ENCODE measurements around the gene KIF26A.

The KIF26A gene

DNA sequence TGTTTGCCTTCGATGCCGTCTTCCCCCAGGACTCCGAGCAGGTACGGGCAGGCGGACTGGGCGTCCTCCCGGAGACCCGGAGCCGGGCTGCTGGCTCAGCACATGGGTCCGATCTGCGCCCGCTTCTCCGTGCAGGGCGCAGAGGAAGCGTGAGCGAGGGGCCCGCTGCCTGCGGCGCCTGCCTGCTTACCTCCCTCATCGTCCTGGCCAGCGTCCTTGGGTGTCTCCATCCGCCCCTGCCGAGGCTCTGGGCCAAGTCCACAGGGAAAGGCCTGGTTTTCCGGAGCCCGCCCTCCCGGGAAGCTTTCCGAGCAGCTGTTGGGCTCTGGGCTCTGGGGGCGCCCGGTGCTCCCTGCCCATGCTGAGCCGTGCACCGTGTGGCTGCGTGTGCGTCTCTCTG lies 33.5 kb downstream of the KIF26A start:
- H3K4me3 ChIP-seq (ENCODE audit: low read depth, low read length): no peak overlapping the region
- peaks cover 51% of the 10 kb centered on the region for H3K36me3 ChIP-seq
- TF ChIP-seq CTCF (IDR thresholded peaks at IDR 0.05; ENCODE audit: low read depth, low read length): no peak
- no peak for DNase-seq
- no peaks in the 10 kb centered on the region for H3K9me3 ChIP-seq (ENCODE audit: severe bottlenecking)
- no peak overlapping the region for H3K27ac ChIP-seq
- no peaks in the 10 kb centered on the region for H3K27me3 ChIP-seq (ENCODE audit: insufficient read depth, low read depth, severe bottlenecking)

- Histone ChIP-seq H3K36me3 (peaks cover 54% of the 10 kb centered on the region), H3K4me3 (ENCODE audit: low read depth, low read length) (no peak overlapping the region), H3K27me3 (ENCODE audit: insufficient read depth, low read depth, severe bottlenecking) (no peaks in the 10 kb centered on the region), H3K9me3 (ENCODE audit: severe bottlenecking) (no peaks in the 10 kb centered on the region), H3K27ac (no peak overlapping the region)
- no peak for DNase-seq
- TF ChIP-seq CTCF (IDR thresholded peaks at IDR 0.05; ENCODE audit: low read depth, low read length): no peak
These were observed 34.0 kb downstream of the KIF26A start for GRCh38 chr14:104172349-104172748.

- no peaks in the 10 kb centered on the region for H3K27me3 ChIP-seq (ENCODE audit: insufficient read depth, low read depth, severe bottlenecking)
These were observed 34.5 kb downstream of the KIF26A start for GRCh38 chr14:104172880-104173279.

DNA sequence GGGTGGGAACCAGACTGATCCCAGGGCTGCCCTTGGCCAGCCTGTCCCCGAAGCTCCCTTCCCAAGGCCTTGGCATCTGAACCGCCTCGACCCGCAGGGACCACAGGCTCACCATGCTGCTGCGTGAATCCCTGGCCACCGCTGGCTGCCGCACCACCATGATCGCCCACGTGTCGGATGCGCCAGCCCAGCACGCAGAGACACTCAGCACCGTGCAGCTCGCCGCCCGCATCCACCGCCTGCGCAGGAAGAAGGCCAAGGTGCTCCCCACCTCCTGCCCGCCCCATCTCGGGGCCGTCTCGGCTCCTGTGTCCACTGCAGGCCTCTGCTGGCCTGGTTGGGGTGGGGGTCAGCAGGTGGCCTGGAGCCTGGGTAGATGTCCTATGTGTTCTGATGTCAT lies 35.7 kb downstream of the KIF26A start:
- no peak for TF ChIP-seq CTCF (IDR thresholded peaks at IDR 0.05; ENCODE audit: low read depth, low read length)
- Histone ChIP-seq H3K4me3 (ENCODE audit: low read depth, low read length) (no peak overlapping the region), H3K27ac (no peak overlapping the region), H3K27me3 (ENCODE audit: insufficient read depth, low read depth, severe bottlenecking) (no peaks in the 10 kb centered on the region), H3K9me3 (ENCODE audit: severe bottlenecking) (no peaks in the 10 kb centered on the region), H3K36me3 (peaks cover 54% of the 10 kb centered on the region)
- no peak for DNase-seq

More at GRCh38 chr14:104172880-104173279, 34.5 kb downstream of the KIF26A start:
- DNase-seq: no peak
- Histone ChIP-seq H3K4me3 (ENCODE audit: low read depth, low read length) (no peak overlapping the region), H3K9me3 (ENCODE audit: severe bottlenecking) (no peaks in the 10 kb centered on the region), H3K36me3 (peaks cover 52% of the 10 kb centered on the region), H3K27ac (no peak overlapping the region)
- TF ChIP-seq CTCF (IDR thresholded peaks at IDR 0.05; ENCODE audit: low read depth, low read length): no peak

DNA sequence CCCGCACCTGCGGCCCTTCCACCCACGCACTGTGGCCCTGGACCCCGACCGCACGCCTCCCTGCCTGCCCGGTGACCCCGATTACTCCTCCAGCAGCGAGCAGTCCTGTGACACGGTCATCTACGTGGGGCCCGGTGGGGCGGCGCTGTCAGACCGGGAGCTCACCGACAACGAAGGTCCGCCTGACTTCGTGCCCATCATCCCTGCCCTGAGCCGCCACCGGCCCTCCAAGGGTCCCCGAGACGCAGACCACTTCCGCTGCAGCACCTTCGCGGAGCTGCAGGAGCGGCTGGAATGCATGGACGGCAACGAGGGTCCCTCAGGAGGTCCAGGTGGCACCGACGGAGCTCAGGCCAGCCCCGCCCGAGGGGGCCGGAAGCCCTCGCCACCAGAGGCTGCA lies 36.7 kb downstream of the KIF26A start:
- H3K27ac ChIP-seq: no peak overlapping the region
- H3K27me3 ChIP-seq (ENCODE audit: insufficient read depth, low read depth, severe bottlenecking): no peaks in the 10 kb centered on the region
- TF ChIP-seq CTCF (IDR thresholded peaks at IDR 0.05; ENCODE audit: low read depth, low read length): no peak
- no peaks in the 10 kb centered on the region for H3K9me3 ChIP-seq (ENCODE audit: severe bottlenecking)
- no peak for DNase-seq
- peaks cover 53% of the 10 kb centered on the region for H3K36me3 ChIP-seq
- no peak overlapping the region for H3K4me3 ChIP-seq (ENCODE audit: low read depth, low read length)

- TF ChIP-seq CTCF (IDR thresholded peaks at IDR 0.05; ENCODE audit: low read depth, low read length): no peak
- H3K27ac ChIP-seq: no peak overlapping the region
- DNase-seq: no peak
- peaks cover 51% of the 10 kb centered on the region for H3K36me3 ChIP-seq
- H3K4me3 ChIP-seq (ENCODE audit: low read depth, low read length): no peak overlapping the region
- H3K27me3 ChIP-seq (ENCODE audit: insufficient read depth, low read depth, severe bottlenecking): no peaks in the 10 kb centered on the region
- H3K9me3 ChIP-seq (ENCODE audit: severe bottlenecking): no peaks in the 10 kb centered on the region
These were observed 37.4 kb downstream of the KIF26A start for GRCh38 chr14:104175811-104176210.

Measured in WERI-Rb-1 (cell line).